Globus pallidus (tissue), 1 donor: ENCODE measurements around the gene PAGR1.

Source experiments
- DNase-seq: peaks from one replicate; pipeline ENCODE4 v3.0.0-alpha.2; 2015; ENCODE audit warnings: low spot score

Gene PAGR1

DNA sequence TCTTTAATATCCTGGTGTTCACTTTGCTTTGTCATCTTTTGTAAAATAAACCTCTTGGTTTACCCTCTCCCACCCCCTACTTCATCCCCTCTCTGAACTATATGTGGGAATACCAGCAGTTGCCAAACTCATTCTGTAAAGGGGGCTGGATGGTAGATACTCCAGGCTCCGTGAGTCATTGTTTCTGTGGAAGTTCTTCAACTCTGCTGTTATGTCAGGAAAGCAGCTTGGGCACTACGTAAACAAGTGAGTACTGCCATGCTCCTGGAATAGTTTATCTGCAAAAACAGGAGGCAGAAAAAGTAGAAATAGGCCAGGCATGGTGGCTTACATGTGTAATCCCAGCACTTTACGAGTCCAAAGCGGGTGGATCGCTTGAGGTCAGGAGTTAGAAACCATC lies 21.9 kb downstream of the PAGR1 start:
- no peak for DNase-seq

DNA sequence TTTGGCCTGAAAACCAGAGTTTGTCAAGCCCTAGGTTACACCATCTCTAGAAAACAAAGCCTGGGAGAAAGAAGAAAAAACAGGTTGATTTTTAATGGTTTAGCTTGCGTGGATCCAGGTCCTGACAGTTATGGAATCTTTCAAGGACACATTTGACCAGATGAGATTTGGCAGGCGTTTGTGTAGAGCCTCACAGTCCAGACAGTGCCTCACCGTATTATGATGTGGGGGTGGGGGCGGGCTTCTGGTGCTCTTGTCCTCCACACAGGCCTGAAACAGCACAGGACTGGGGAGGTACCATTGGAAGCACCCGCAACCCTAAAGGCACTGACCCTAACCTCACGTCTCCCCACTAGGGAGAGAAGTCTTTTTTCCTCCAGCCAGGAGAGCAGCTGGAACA lies 23.9 kb downstream of the PAGR1 start:
- DNase-seq: no peak

DNA sequence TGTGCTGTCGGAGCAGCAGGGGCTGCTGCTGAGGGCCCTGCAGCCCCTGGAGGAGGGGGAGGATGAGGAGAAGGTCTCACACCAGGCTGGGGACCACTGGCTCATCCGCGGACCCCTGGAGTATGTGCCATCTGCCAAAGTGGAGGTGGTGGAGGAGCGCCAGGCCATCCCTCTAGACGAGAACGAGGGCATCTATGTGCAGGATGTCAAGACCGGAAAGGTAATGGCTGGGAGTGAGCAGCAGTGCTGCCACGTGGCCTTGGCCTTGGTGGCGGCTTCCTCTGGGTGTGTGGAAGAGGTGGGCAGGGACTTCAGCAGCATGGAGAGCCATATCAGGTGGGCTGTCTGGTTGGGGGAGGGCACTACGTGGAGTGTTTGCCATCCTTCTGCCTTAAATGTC lies 24.3 kb downstream of the PAGR1 start:
- no peak for DNase-seq

DNA sequence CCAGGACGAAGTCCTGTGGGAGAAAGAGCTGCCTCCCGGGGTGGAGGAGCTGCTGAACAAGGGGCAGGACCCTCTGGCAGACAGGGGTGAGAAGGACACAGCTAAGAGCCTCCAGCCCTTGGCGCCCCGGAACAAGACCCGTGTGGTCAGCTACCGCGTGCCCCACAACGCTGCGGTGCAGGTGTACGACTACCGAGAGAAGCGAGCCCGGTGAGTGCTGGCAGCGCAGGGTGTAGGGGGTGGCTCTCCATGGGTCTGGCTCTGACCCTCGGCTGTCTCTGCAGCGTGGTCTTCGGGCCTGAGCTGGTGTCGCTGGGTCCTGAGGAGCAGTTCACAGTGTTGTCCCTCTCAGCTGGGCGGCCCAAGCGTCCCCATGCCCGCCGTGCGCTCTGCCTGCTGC lies 25.7 kb downstream of the PAGR1 start:
- DNase-seq: no peak

DNA sequence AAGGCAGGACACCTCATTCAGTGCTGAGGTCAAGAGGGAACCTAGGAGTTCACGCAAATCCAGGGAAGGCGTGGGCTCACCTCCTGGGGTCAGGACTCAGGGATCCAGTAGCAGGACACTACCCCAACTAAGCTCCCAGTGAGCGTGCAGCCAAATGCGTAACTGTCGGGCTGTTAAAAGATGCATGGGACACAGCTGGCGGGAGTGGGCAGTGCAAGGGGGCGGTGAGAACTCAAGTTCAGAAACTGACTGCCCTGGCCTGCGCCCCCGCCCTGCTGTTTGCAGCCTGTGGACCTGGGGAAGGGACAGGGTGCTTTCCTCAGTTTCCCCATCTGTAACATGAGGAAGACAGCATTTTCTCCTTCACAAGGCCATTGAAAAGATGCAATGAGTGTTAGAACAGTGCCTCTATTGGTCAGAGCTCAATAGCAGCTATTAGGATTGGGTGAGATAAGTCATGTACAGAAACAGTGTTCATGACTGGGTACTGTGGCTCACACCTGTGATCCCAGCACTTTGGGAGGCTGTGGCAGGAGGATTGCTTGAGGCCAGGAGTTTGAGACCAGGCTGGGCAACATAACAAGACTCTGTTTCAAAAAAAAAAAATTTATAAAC lies 26.9 kb downstream of the PAGR1 start:
- DNase-seq: no peak

DNA sequence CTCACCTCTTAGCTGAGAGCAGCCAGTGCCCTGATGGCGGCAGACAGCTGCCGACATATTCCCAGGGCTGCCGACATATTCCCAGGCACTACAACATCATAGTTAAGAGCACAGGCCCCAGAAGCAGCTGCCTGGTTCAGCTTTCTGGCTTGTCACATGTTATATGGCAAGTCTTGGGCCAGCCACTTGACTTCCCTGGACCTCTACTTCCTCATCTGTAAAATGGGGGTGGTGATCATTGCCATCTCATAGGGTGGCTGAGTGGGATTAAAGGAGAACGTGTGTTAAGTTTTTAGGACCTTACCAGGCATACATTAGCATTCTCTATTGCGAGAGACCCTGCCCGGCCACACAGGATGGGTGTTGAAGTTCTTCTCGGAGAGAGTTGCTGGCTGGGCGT lies 28.0 kb downstream of the PAGR1 start:
- DNase-seq: no peak

DNA sequence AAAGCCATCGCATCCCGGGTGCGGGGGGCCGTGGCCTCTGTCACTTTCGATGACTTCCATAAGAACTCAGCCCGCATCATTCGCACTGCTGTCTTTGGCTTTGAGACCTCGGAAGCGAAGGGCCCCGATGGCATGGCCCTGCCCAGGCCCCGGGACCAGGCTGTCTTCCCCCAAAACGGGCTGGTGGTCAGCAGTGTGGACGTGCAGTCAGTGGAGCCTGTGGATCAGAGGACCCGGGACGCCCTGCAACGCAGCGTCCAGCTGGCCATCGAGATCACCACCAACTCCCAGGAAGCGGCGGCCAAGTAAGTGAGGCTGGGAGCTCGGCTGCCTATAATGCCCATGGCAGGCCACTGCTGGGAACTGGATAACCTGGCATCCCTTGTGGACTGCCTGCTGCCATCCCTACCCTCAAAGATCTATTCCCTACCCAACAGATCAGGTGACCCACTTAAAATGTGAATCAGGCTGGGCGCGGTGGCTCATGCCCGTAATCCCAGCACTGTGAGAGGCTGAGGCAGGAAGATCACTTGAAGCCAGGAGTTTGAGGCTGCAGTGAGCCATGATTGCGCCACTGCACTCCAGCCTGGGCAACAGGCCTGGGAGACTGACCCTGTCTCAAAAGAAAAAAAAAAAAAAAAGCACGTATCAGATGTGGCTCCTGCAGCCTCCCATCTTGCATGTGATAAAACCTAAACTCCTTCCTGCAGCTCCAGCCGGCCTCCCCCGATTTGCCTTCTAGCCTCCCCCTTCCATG lies 28.8 kb downstream of the PAGR1 start:
- DNase-seq: no peak

DNA sequence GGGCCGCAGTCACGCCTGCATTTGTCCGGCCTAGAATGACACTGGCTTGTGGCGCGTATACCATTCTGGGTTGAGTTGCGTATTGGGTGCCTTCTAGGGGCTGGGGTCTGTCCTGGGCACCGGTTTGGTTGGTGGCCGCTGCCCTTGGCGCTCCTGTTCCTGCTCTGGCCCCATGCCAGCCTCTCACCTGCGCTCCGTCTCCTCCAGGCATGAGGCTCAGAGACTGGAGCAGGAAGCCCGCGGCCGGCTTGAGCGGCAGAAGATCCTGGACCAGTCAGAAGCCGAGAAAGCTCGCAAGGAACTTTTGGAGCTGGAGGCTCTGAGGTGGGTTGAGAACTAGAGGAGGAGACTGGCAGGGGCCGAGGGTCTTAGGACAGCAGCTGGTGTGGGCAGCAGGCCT lies 29.7 kb downstream of the PAGR1 start:
- no peak for DNase-seq

DNA sequence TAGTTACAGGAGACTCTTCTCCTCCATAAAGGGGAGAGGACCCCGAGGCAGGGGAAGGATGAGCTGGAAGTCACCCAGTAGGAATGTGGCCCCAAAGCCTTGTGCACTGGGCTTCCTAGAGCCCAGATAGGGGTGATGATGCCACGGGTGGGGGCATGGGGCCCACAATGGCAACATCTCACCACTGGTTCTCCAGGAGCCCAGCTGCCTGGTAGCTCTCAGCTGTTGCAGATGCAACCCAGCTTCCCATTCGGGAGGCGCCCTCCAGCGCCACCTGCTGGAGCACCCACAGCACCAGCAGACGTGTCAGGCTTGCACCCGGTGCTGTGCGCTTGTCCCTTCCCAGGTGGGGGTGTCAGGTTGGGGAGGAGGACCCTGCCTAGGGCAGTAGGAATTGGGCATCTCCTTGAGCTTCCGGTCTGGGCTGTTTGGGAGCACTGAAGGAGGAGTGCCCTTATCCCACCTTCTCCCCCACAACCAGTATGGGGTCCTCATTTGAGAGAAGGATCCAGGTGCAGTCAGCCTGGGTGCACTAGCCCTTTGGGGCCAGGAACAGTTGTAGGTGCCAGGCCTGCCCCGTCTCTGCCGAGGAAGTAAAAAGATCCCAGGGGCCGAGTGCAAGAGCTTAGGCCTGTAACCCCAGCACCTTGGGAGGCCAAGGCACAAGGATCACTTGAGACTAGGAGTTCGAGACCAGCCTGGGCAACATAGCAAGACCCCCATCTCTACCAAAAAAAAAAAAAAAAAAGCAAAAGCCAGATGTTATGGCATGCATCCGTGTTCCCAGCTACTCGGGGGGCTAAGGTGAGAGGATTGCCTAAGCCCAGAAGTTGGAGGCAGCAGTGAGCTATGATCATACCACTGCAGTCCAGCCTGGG lies 32.7 kb downstream of the PAGR1 start:
- DNase-seq: peak; percentile 69

DNA sequence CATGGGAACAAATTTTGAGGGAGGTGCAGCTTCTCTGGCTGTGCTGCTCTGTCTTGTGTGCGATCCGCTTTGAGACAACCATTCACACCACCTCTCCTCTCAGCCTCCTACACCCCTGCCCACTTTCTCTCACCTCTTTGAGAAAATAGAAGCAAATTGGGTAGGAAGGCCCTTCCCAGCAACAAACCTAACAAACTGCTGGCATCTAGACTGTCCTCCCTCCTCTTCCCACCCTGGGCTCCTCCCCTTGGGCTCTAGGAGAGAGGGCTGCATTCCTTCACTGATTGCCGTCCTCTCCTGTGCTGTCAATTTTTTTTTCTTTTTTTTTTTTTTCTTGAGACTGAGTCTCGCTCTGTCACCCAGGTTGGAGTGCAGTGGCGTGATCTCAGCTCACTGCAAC lies 33.6 kb downstream of the PAGR1 start:
- DNase-seq: no peak

DNA sequence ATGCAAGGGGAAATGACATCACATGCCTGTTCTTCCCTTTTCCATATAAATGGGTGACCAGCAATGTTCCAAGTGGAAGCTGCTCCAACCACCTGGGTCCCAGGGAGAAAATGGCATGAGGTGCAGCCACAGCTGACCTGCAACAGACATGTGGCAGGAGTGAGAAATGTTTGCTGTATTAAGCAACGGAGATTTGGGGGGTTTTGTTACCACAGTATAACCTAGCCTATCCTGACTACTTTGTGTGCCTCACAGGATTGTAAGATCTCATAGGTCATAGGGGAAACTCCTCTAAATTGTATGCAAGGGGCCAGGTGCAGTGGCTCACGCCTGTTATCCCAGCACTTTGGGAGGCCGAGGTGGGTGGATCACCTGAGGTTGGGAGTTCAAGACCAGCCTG lies 35.0 kb downstream of the PAGR1 start:
- no peak for DNase-seq

DNA sequence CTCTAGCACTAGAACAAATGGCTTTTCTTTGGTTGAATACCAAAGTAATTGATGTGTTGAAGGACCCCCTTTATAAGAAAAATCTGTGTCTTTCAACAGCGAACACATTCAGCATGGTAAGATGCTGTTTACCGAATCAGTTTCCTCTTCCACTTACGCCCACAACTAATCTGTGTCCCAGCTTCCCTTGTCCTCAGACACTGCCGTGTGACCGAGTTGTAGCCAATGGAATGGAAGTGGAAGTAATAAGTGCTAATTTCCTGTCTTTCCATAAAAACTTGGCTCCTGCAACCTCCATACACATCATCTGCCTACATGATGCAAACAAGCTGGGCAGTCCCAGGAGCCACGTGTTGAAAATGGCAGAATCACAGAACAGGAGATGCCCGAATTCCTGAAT lies 36.7 kb downstream of the PAGR1 start:
- DNase-seq: no peak

DNA sequence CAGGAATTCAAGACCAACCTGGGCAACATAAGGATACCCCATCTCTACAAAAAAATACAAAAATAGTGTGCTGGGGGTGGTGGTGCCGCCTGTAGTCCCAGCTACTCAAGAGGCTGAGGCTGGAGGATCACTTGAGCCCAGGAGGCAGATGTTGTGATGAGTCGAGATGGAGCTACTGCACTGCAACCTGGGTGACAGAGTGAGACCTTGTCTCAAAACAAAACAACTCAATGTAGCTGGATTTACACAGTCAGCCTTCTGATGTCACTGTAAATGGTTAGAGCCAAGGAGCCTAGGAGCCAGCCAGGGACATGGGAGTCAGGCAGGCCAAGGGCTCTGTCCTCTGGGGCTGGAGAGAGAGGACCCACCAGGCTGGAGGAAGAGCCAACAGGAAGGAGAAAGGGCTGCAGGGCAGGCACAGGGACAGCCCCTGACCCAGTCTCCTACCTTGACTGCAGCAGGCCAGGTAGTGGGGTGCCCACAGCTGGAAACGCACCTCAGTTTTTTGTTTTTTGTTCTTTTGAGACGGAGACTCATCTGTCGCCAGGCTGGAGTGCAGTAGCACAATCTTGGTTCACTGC lies 38.7 kb downstream of the PAGR1 start:
- no peak for DNase-seq

DNA sequence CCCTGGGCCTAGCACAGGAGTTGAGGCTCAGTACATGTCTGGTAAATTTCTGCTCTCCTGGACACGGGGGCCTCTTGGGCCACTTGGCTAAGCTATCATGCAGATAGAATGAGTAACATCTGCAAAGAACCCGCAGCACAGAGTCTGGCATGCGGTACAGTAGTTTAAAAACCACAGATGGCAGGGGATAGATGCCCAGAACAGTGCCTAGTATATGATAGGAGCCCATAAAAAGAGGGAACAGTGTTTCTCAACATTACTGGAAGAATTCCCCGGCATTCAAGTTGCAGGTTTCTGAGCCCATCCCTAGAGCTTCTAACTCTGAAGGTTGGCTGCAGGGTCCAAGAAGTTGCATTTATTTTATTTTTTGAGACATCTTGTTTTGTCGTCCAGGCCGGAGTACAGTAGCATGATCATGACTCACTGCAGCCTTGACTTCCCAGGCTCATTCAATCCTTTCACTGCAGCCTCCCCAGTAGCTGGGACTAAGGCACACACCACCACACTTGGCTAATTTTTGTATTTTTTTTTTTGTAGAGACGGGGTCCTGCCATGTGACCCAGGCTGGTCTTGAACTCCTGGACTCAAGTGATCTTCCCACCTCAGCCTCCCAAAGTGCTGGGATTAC lies 41.3 kb downstream of the PAGR1 start:
- no peak for DNase-seq

DNA sequence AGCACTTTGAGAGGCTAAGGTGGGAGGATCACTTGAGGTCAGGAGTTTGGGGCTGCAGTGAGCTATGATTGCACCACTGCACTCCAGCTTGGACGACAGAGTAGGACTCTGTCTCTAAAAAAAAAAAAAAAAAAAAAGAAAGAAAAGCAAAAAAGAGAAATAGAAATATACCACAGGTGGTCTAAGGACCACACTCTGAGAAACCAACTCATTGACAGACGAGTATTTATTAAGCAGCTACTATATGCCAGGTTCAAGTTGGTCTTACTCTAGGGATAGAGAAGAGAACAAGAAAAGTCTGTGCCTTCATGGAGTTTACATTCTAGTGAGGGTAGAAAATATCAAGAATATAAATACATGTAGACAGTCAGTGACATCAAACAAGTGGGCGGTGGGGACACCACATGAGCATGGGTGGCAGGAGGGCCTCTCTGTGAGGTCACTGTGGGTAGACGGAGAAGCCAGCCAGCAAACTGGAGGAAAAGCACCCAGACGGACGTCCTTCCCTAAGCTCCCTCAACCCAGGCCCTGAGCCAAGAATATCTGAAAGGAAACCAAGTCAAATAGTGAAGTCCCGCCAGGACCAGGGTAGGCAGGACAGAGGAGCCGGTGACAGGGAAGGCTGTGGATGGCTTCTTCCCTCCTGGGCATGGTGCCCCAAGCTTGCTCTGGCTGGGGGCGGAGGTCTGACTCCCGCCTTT lies 42.3 kb downstream of the PAGR1 start:
- DNase-seq: peak; percentile 38

DNA sequence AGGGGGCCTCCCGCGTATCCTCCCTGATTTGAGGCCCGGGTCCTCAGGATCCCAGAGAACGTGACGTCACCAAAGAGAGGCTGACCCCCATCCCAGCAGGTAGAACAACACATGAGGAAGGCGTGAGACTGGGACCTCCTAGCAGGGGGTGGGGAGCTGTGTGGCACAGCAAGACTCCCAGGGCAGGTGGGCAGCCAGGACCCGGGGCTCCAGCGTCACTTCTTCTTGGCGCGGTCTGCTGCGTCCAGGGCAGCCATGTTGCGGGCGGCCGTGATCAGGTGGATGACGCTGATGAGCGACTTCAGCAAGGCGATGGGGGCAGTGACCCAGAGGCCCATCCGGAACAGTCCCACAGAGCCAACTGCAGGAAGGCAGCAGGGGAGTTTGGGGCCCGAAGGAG lies 43.0 kb downstream of the PAGR1 start:
- DNase-seq: no peak

DNA sequence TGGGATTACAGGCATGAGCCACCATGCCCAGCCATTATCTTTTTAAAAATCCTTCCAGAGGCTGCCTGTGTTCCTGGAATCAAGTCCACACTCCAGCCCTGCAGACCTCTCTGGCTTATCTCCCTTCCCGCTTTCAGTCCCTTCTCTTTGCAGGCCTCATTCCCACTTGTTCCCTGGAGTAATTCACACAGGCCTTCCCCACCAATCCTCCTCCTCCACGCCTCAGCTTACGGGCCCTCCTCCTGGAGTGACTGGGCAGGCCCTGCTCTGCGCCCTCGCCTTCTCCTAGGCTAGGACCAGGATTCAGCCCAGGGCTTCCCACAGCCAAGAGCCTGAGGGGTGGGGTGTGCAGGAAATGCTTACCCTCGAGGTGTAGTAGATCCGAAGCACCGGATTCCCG lies 44.3 kb downstream of the PAGR1 start:
- DNase-seq: no peak

DNA sequence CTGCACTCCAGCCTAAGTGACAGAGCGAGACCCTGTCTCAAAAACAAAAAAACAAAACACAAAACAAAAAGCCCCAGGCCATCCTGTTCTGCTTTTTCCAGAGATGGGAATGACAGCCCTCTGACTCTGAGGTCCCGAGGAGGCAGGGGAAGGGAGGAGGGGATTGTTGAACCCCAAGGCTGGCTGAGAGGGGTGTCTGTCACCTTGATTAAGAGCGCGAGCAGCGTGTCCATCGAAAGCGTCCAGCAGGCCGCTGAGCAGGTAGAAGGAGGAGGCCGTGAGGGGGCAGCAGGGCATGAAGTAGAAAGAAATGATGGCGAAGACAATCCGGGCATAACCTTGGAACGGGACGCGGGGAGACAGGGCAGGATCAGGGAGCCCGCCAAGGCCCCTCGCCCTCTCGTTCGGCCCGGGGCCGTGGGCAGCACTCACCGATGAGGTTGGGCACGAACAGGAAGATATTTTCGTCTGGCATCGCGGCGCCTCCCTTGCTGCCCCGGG lies 46.5 kb downstream of the PAGR1 start:
- DNase-seq: no peak

DNA sequence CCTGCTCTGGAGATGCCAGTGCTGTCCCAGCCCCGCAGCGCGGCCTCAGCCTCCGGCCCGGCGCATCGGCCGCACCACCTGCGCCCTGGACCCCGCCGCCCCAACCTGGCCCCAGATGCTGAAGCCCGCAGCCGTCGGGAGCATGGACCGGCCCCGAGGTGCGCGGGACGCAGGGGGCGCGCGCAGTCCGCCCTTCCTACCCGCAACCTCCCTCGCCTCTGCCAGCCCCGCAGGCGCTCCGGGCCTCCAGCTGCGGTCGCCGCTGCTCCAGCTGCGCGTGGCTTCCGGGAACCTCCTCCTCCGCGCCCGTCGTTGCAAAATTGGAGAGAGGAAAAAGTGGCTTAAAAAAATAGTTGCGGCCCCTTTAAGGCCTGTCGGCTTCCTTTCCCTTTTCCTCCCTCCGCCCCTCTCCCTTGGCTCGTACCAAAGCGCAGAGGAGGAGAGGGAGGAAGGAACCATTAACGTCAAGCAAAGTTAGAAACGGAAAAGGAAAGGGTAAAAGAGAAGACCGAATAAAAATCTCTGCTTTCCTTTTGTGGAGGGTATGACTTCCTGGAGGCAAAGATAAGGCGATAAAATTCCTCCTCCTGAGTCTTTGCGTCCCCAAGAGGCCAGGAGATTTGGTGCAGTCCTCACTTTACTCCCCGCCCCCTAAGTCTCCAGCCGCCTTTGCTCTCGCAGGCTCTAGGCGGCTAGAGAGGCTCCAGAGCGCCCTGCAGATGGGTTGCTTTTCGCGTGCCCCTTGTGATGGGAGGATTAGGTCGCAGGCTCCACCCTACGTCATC lies 47.1 kb downstream of the PAGR1 start, which contains the start of gene CDIPT:
TSS of gene CDIPT (minus strand) at position 343 of the 785 bp plus-strand sequence. CDS start 369 bp downstream, outside the sequence.
- DNase-seq: peak; percentile 98

DNA sequence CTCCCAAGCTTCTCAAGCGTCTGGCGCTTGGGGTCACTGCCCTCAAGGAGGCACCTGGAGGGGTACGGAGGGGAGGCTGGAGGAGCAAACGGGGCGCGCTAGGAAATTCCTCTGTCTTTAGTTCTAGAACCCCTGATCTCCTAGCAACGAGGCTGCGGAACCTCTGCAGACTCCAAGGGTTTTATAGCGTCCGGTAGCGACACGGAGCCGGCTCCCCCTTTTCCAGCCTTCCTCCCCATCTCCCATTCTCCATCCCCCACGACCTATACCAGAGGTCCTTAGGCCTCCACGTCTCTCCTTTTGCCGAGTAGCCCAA lies 47.7 kb downstream of the PAGR1 start:
- DNase-seq: no peak

DNA sequence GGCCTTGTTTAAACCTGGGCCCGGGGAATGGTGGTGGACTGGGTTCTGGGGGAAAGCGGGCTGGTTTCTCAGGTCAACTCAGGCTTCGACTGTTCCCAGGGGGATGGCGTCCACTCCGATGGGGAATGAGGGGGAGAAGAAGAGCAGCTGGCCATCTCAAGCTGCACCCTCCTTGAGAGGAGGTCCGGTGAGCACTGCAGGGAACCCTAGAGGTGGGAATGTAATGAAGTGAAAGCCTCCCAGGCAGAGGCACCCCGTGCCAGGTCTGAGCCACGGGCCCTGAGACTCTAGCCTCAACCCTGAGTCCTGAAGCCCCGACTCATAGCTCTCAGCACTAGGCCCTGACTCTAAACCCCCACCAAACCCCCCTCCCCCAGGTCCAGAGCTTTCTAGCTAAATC lies 48.3 kb downstream of the PAGR1 start:
- DNase-seq: no peak
